Neuronal stem cell (in vitro differentiated cells): Measurements from ENCODE around the gene ADCK1.

Source experiments
- DNase-seq: peaks from one replicate; pipeline ENCODE4 v3.0.0-alpha.2; 2013; ENCODE audit warnings: low spot score
- H2AFZ ChIP-seq: one replicate; pipeline ENCODE4 v1.6.1; 2013; ENCODE audit warnings: mild to moderate bottlenecking, low read length, inconsistent platforms
- H2AK5ac ChIP-seq: 2 replicates; pipeline ENCODE4 v1.6.1; 2013; ENCODE audit warnings: low read depth, mild to moderate bottlenecking, inconsistent platforms, low read length, moderate library complexity, mixed read lengths
- H2BK120ac ChIP-seq: 2 replicates; pipeline ENCODE4 v1.6.1; 2013; ENCODE audit warnings: low read depth, mild to moderate bottlenecking, inconsistent platforms, low read length, moderate library complexity, mixed read lengths
- H2BK12ac ChIP-seq: one replicate; pipeline ENCODE4 v1.6.1; 2013; ENCODE audit warnings: low read length, inconsistent platforms
- H2BK15ac ChIP-seq: 2 replicates; pipeline ENCODE4 v1.6.1; 2013; ENCODE audit warnings: mild to moderate bottlenecking, low read length, inconsistent platforms, mixed read lengths
- H2BK5ac ChIP-seq: one replicate; pipeline ENCODE4 v1.6.1; 2013; ENCODE audit warnings: inconsistent platforms, mild to moderate bottlenecking, low read length, moderate library complexity
- H3K14ac ChIP-seq: one replicate; pipeline ENCODE4 v1.6.1; 2013; ENCODE audit warnings: low read length, inconsistent platforms
- H3K18ac ChIP-seq: 2 replicates; pipeline ENCODE4 v1.6.1; 2013; ENCODE audit warnings: low read length, inconsistent platforms
- H3K23ac ChIP-seq: 2 replicates; pipeline ENCODE4 v1.6.1; 2013; ENCODE audit warnings: low read depth, mild to moderate bottlenecking, mixed read lengths, low read length, inconsistent platforms; ENCODE audit not compliant: poor library complexity
- H3K27ac ChIP-seq: replicated peaks from 3 replicates; pipeline ENCODE4 v1.5.1; 2013; ENCODE audit warnings: low read length, inconsistent platforms
- H3K27me3 ChIP-seq, 3 experiments: 2 replicates each; pipeline ENCODE4 v1.6.1; 2013; ENCODE audit warnings: low read length in 3 of 3, mild to moderate bottlenecking in 2 of 3, inconsistent platforms in 1 of 3, low read depth in 1 of 3, mixed read lengths in 1 of 3, moderate library complexity in 1 of 3; ENCODE audit not compliant: control insufficient read depth in 3 of 3, insufficient read depth in 3 of 3
- H3K36me3 ChIP-seq, 2 donors: replicated peaks in 1 of 2; 2 replicates each; pipeline ENCODE4 v1.6.1; 2013; ENCODE audit warnings: low read length in 2 of 2; ENCODE audit not compliant: control insufficient read depth in 2 of 2, insufficient read depth in 2 of 2
- H3K4ac ChIP-seq: 2 replicates; pipeline ENCODE4 v1.6.1; 2013; ENCODE audit warnings: inconsistent platforms, mild to moderate bottlenecking, low read length, moderate library complexity
- H3K4me1 ChIP-seq, 2 donors: 1 replicate in 1 of 2; 2 replicates in 1 of 2; pipeline ENCODE4 v1.6.1; 2013; ENCODE audit warnings: low read length in 2 of 2, low read depth in 1 of 2; ENCODE audit not compliant: control insufficient read depth in 2 of 2, insufficient read depth in 1 of 2
- H3K4me2 ChIP-seq: one replicate; pipeline ENCODE4 v1.6.1; 2013; ENCODE audit warnings: mild to moderate bottlenecking, low read length, inconsistent platforms; ENCODE audit not compliant: insufficient read depth, poor library complexity, severe bottlenecking
- H3K4me3 ChIP-seq, 2 donors: 2 replicates each; pipeline ENCODE4 v1.5.1; 2013; ENCODE audit warnings: low read length in 2 of 2, mild to moderate bottlenecking in 2 of 2, inconsistent platforms in 1 of 2, moderate library complexity in 1 of 2
- H3K79me1 ChIP-seq: one replicate; pipeline ENCODE4 v1.6.1; 2013; ENCODE audit warnings: low read depth, mild to moderate bottlenecking, inconsistent platforms, low read length, moderate library complexity
- H3K9ac ChIP-seq: one replicate; pipeline ENCODE4 v1.6.1; 2013; ENCODE audit warnings: mild to moderate bottlenecking, low read depth, low read length, inconsistent platforms; ENCODE audit not compliant: poor library complexity
- H3K9me3 ChIP-seq, 2 donors: replicated peaks in 1 of 2; 2 replicates each; pipeline versions ENCODE3 to v1.6.1; 2013; ENCODE audit warnings: low read length in 2 of 2, mild to moderate bottlenecking in 2 of 2, inconsistent platforms in 1 of 2, low read depth in 1 of 2, mixed read lengths in 1 of 2, moderate library complexity in 1 of 2; ENCODE audit not compliant: control insufficient read depth in 2 of 2, insufficient read depth in 1 of 2
- H4K8ac ChIP-seq: one replicate; pipeline ENCODE4 v1.6.1; 2013; ENCODE audit warnings: low read depth, mild to moderate bottlenecking, inconsistent platforms, low read length, moderate library complexity
- H4K91ac ChIP-seq: one replicate; pipeline ENCODE4 v1.6.1; 2013; ENCODE audit warnings: low read length, low read depth, mild to moderate bottlenecking, inconsistent platforms; ENCODE audit not compliant: poor library complexity
- WGBS, 2 donors: extraction: QIAGEN DNeasy Blood & Tissue Kit; methylation state at CpG; one replicate each; pipeline ENCODE4 v1.1.7; 2013; ENCODE audit warnings: missing lambda C conversion rate in 2 of 2, mixed read lengths in 1 of 2; ENCODE audit not compliant: insufficient read length in 2 of 2, insufficient replicate concordance in 1 of 2; ENCODE audit errors: extremely low coverage in 2 of 2; 5-methylcytosine and 5-hydroxymethylcytosine counted together

ADCK1 gene

DNA sequence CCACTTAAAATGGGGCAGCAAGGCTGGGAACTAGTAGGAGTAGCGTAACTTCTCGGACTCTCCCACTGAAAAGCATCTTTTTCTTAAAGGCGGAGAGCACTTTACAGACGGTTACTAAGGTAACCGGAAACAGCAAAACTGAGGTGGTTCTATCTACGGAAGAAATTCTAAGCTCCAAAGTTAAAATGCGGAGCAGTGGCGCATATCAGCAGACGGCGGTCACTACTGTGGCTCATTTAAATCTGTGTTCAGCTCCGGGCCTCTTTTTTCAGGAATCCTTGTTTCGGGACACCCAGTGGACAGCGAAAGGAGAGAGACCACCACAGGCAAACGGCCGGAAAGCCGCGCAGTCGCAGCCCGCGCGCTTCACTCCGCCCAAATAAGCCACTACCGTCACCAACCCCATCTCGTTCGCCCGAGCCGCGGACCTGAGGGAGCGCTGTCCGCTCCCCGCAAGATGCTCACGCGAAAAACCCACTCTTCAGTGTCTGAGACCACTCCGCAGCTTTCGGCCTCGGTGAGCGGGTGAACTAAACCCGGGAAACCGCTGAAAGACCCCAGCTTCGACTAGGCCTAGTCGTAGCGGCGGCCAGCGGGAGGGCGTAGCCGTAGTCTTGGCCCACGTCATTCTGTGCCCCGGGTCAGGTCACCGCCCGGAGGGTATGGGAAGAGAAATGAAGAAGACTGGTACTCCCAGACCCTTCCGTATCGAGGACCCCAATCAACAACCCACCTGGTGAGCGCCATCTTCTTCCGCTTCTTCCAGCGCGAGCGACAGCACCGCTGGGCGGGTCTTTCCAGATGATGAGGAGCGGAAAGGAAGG lies 39.3 kb upstream of the ADCK1 start, which contains the start of gene SNW1:
SNW1 (minus strand) TSS at position 776 of the 824 bp plus-strand sequence; CDS start at position 747, 29 bp downstream.
- WGBS, 2 donors, result no CpG with 5 or more reads among the region's 60 CpGs
- Histone ChIP-seq H3K4me1 (peaks cover 4 to 11% of the 10 kb centered on the region in 2 donors), H2BK5ac (peak within 1 kb of the TSS; percentile 67), H3K36me3 (peaks cover 3 to 34% of the 10 kb centered on the region in 2 donors), H2AFZ (peak within 1 kb of the TSS; percentile 92), H4K91ac (no peak within 1 kb of the TSS), H3K4me3 (peak within 1 kb of the TSS; percentile 75 to 100), H3K9ac (peak within 1 kb of the TSS; percentile 96), H2BK120ac (no peak within 1 kb of the TSS), H3K18ac (peak within 1 kb of the TSS; percentile 90), H2BK15ac (no peak within 1 kb of the TSS), H3K9me3 (peaks cover 0 to 3% of the 10 kb centered on the region in 2 donors), H3K79me1 (peaks cover 13% of the 10 kb centered on the region), H3K4ac (no peak within 1 kb of the TSS), H3K27me3 (no peaks in the 10 kb centered on the region), H4K8ac (no peak within 1 kb of the TSS), H2BK12ac (no peak within 1 kb of the TSS), H3K14ac (no peak within 1 kb of the TSS), H2AK5ac (peak within 1 kb of the TSS; percentile 6), H3K23ac (peak within 1 kb of the TSS; percentile 76), H3K4me2 (peak within 1 kb of the TSS; percentile 78), H3K27ac (peak within 1 kb of the TSS; percentile 87)
- DNase-seq, result peak; percentile 85

DNA sequence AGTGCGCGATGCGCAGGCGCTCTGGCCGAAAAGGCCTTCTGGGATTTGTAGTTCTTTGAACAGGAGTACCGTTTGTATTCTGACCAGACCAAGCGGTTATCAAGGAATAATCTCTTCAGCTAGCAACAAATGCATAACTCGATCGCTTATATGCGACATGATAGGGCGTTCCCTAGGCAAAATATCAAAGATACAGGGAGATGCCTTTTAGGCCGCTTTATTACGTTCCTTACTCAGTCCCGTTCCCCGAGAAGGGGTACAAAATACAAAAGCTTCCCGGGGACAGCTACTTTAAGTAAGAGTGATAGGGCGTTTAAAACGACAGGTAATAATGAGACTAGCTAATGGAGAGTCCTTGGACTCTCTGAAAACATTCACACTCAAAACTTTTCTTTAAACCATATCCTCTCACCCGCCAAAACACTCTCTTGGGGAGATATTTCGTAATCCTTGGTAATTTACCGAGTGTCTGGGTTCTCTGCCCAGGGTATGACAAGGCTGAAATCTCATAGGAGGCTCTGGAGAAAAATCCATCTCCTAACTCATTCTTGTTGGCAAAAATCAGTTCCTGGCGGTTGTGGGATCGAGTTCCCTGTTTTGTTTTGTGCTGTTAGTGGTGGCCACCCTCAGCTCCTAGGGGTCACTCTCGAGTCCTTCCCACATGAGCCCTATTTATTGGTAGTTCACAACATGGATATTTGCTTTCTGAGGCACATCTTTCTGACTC lies 38.5 kb upstream of the ADCK1 start:
- Histone ChIP-seq H4K8ac (no peak overlapping the region), H2AFZ (peak overlapping the region; percentile 92), H3K27me3 (no peaks in the 10 kb centered on the region), H3K36me3 (peaks cover 3 to 26% of the 10 kb centered on the region in 2 donors), H2BK15ac (no peak overlapping the region), H3K4me2 (peak overlapping the region; percentile 61), H4K91ac (no peak overlapping the region), H3K18ac (no peak overlapping the region), H3K4me3 (peak overlapping the region; percentile 75 to 100), H2BK5ac (no peak overlapping the region), H3K9me3 (no peaks in the 10 kb centered on the region), H2BK120ac (no peak overlapping the region), H2BK12ac (no peak overlapping the region), H2AK5ac (no peak overlapping the region), H3K14ac (no peak overlapping the region), H3K23ac (no peak overlapping the region), H3K79me1 (peaks cover 10% of the 10 kb centered on the region), H3K4ac (no peak overlapping the region), H3K27ac (peak overlapping the region; percentile 28), H3K9ac (no peak overlapping the region), H3K4me1 (peaks cover 4 to 11% of the 10 kb centered on the region in 2 donors)
- WGBS, 2 donors, result no CpG with 5 or more reads among the region's 24 CpGs
- DNase-seq, result no peak

DNA sequence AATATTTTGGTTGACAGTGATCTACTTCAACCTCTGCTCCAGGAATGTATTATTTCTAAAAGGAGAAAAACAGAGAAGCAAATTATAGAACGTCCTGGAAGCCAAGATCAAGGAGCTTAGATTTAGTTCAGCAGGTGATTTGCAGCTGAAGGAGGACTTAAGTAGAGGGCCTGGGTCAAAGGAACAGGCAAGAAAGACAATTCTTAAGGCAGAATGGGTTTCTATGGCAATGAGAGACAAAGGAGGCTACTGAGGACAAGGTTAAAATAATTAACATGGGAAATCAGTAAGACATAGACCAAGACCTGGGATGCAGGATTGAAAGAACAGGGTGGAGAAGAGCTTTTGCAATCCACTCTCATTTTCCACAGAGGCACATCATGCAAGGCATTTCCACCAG lies 36.6 kb upstream of the ADCK1 start:
- H4K8ac ChIP-seq, result no peak overlapping the region
- H3K4me2 ChIP-seq, result no peak overlapping the region
- no peak overlapping the region for H3K14ac ChIP-seq
- no peak overlapping the region for H2BK120ac ChIP-seq
- H2BK12ac ChIP-seq, result no peak overlapping the region
- H3K27me3 ChIP-seq, result no peaks in the 10 kb centered on the region
- H2AFZ ChIP-seq, result peak overlapping the region; percentile 34
- H3K23ac ChIP-seq, result no peak overlapping the region
- H2BK15ac ChIP-seq, result no peak overlapping the region
- H3K4me3 ChIP-seq, result no peak overlapping the region
- no peak overlapping the region for H2AK5ac ChIP-seq
- no peak overlapping the region for H2BK5ac ChIP-seq
- WGBS, 2 donors, result no CpG with 5 or more reads among the region's 1 CpG
- H3K4me1 ChIP-seq, result peaks cover 4 to 11% of the 10 kb centered on the region in 2 donors
- H3K9me3 ChIP-seq, result no peaks in the 10 kb centered on the region
- H3K18ac ChIP-seq, result no peak overlapping the region
- H3K27ac ChIP-seq, result no peak overlapping the region
- no peak overlapping the region for H3K9ac ChIP-seq
- H4K91ac ChIP-seq, result no peak overlapping the region
- no peak overlapping the region for H3K4ac ChIP-seq
- DNase-seq, result no peak
- peaks cover 3 to 11% of the 10 kb centered on the region in 2 donors for H3K36me3 ChIP-seq
- H3K79me1 ChIP-seq, result peaks cover 10% of the 10 kb centered on the region

DNA sequence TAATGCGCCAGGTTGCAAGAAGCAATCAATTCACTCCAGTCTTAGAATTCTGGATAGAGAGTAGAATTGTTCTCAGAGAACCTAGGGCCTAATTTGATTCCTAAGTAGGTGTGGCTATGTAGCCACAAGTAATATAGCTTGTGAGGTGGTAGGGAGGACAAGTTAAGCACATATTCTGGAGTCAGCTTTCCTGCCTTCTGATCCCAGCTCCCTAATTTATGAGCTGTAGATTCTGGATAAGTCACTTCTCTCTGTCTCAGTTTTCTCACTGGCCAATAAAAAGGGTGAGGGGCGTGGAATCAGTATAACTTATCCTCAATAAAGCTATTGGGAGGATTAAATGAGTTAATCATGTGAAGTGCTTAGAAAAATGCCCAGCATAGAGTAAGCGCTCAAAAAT lies 35.9 kb upstream of the ADCK1 start:
- Histone ChIP-seq H3K27ac (no peak overlapping the region), H3K14ac (no peak overlapping the region), H2BK120ac (no peak overlapping the region), H3K18ac (no peak overlapping the region), H2AFZ (peak overlapping the region; percentile 34), H2AK5ac (no peak overlapping the region), H3K23ac (no peak overlapping the region), H2BK12ac (no peak overlapping the region), H4K91ac (no peak overlapping the region), H3K4me1 (peaks cover 4 to 11% of the 10 kb centered on the region in 2 donors), H2BK15ac (no peak overlapping the region), H3K36me3 (peaks cover 1 to 5% of the 10 kb centered on the region in 2 donors), H3K79me1 (peaks cover 6% of the 10 kb centered on the region), H3K27me3 (no peaks in the 10 kb centered on the region), H3K4ac (no peak overlapping the region), H3K9ac (no peak overlapping the region), H3K4me2 (no peak overlapping the region), H4K8ac (no peak overlapping the region), H2BK5ac (no peak overlapping the region), H3K9me3 (no peaks in the 10 kb centered on the region), H3K4me3 (no peak overlapping the region)
- no peak for DNase-seq
- WGBS, 2 donors, result no CpG with 5 or more reads among the region's 3 CpGs
